ENCODE results near the gene LY6G6C.

- TF ChIP-seq CTCF (IDR thresholded peaks at IDR 0.05; ENCODE audit: low read depth, low read length), result no peak
- TF ChIP-seq MYC (IDR thresholded peaks at IDR 0.05; ENCODE audit: low read depth, low read length), result no peak
Observed at GRCh38 chr6:31760790-31761189, 39.2 kb upstream of the LY6G6C start.

Measured in NB4 (cell line).